ENCODE results near the gene SAMHD1. TPM values are rescaled to one million over a fixed set of nuclear protein-coding genes. Genes with fewer than 3 reads are reported as not detected.
"Not testable (repeated sequence)": the region's sequence is repeated elsewhere in the genome, so short reads cannot be mapped to it uniquely, and the experiment has no call there.

SAMHD1 gene
- polyA plus RNA-seq, 1 donor: 26.3 TPM

DNA sequence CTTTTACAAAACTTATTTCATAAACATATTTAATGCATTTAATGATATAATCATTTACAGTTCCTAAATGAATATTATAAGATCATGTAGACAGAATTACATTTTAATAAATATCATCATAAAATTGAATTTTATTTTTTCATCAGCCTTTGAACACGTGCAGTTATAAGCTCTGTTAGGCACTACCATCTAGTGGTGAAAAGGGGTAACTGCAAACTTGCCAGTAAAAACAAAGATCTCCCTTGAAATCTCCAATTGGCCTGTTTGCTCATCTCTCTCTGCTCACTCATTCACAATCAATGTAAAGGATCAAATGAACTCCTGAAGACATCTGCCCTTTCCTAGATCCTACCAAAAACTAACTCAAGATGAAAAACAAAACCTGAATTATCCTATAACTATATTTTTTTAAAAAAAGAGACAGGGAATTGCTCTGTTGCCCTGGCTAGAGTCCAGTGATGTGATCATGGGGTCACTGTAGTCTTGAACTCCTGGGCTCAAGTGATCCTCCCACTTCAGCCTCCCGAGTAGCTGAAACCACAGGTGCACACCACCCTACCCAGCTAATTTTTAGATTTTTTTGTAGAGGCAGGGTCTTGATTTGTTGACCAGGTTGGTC, 31.7 kb downstream of the SAMHD1 start:
- DNase-seq: peak; percentile 62

DNA sequence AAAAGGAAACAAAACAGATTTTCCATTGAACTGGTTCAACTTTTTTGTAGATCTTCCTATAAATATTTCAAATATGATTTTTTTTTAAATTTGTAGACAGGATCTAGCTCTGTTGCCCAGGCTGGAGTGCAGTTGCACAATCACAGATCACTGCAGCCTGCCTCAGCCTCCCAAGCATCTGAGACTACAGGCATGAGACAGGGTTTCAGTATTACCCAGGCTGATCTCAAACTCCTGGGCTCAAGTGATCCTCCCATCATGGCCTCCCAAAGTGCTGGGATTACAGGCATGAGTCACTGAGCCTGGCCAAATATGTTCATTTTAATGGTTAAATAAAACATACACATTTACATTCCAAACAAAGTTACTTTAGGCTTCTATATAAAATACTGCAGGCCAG, 33.6 kb downstream of the SAMHD1 start:
- DNase-seq: no peak

DNA sequence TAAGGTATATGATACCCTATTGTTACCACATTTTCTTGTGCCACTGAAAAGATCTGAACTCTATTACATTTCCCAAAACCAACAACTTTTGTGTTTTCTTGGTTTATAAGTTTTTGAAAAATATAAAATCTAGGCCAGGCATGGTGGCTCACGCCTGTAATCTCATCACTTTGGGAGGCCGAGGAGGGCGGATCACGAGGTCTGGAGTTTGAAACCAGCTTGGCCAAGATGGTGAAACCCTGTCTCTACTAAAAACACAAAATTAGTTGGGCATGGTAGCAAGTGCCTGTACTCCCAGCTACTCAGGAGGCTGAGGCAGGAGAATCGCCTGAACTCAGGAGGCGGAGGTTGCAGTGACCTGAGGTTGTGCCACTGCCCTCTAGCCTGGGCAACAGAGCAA, 34.3 kb downstream of the SAMHD1 start:
- no peak for DNase-seq

DNA sequence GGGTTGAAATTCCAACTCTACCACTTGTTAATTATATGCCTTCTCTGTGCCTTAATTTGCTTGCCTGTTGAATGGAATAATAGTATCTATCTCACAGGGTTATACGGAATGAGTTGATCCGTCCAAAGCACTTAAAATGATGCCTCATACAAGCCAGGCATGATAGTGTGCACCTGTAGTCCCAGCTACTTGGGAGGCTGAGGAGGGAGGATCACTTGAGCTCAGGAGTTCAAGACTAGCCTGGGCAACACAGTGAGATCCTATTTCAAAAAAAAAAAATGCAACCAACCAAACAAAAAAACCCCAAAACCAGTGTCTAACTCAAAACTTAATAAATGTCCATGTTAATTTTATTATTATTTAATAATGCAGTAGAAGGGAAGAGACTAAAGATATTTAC, 35.3 kb downstream of the SAMHD1 start:
- DNase-seq: no peak

DNA sequence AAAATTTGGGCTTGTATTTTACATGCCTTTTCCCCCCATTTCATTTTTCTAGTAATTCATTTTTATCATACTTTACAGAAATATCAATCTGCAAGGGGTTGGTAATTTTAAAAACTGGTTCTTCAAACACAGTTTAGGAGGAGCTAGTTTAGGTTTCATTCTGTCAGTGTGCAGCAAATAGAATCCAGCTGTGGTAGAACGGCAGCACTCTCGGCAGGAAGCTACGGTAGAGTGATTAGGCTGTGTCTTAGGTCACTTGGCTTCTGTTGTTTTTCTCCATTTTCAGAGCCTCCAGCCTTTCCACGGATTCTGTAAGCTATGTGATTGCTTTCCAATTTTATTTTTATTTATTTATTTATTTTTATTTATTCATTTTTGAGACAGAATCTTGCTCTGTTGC, 42.9 kb downstream of the SAMHD1 start:
- DNase-seq: peak; percentile 41

DNA sequence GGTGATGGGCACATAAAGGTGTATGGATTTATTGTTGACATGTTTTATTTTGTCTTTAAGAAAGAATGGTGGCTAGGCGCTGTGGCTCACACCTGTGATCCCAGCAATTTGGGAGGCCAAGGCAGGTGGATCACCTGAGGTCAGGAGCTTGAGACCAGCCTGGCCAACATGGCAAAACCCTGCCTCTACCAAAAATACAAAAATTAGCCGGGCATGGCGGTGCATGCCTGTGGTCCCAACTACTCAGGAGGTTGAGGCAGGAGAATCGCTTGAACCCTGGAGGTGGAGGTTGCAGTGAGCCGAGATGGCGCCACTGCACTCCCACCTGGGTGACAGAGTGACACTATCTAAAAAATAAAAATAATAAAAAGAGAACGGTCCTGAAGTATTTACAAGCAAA, 45.4 kb downstream of the SAMHD1 start:
- not testable (repeated sequence) for DNase-seq

DNA sequence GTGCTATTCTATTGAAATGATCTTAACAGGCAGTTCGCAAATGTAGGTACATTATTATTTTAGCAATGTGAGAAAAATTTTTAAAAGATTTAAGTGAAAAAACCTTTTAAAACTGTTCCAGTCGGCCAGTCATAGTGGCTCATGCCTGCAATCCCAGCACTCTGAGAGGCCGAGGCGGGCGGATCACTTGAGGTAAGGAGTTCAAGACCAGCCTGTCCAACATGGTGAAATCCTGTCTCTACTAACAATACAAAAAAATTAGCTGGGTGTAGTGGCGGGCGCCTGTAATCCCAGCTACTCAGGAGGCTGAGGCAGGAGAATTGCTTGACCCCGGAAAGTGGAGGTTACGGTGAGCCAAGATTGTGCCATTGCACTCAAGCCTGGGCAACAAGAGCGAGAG, 45.9 kb downstream of the SAMHD1 start:
- not testable (repeated sequence) for DNase-seq

DNA sequence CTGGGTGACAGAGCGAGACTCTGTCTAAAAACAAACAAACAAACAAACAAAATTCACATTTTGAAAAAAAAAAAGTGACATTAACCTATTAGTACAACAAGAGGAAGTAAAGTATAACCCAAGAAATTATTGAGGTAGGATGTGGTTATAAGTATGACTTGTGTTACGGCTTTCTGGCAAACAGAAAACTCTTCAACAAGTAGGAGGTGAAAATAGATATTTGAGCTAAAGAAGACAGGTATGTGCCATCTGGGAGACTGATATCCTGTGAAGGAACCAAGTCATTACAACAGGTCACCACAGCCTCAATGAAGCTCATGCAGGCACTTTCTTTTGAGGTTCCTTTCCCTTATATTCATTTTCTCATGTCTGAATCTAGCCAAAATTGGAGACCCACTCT, 46.8 kb downstream of the SAMHD1 start:
- no peak for DNase-seq

DNA sequence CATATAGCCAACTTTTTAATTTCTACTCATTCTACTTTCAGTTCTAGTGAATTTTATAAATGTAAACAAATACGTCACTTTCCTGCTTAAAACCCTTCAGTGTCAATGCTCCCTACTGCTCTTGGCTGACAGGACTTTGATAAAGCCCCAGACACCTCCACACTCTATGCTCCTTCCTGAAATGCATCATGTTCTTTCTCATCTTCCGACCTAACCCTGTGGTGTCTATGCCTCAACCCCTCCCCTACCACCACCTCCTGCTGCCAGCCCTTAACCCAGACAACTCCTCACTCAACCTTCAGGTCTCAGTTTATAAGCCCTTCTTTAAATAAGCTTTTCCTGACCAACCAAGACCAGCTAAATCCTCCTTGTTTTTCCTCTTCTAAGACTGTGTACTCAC, 56.5 kb downstream of the SAMHD1 start:
- DNase-seq: no peak

DNA sequence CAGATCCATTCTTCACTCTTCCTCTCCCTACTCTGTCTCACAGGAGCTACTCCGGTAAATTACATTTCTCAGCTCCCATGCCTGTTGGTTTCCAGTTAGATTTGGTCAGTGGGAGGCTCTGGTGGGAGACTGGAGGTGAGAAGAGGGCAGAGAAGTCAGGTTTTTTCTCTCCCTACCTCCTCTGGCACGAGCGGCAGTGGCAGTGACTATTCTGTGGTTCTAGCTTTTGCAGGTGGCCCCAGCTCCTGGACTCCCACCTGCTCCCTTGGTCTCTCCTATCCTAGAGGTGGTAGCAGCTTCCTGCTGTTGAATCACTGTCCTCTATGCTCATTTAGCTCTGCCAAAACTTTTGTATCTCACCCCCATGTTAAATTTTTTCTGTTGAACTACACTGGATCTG, 57.7 kb downstream of the SAMHD1 start:
- no peak for DNase-seq

DNA sequence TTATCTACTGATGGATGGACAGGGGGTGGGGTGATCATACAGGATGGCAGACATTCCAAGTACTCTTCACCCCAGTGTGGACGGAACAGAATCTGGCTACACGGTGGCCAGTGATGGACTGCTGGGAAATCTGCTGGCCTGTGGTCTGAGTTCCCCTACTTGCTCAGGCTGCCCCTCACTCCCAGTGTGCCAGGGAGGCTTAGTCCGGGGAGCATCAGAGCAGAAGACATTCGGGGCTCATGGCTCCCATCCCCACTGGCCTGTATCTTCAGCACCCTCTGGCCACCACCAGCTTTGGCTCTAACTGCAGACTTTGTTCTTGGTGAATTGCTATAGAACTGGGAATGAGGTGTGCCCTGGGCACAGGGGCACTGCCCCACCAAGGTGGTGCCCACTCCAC, 60.3 kb downstream of the SAMHD1 start:
- no peak for DNase-seq

DNA sequence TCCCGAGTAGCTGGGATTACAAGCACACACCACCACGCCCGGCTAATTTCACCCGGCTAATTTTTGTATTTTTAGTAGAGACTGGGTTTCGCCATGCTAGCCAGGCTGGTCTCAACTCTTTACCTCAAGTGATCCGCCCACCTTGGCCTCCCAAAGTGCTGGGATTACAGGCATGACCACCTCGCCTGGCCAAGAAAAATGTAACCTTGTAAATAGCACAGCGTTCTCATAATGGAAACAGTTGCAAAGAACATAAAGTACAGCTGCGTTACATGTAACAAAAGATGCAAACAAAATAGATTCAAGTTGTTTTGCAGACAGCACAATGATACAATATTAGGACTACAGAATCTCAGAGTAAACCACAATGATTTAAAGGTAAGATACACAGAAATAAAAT, 60.9 kb downstream of the SAMHD1 start:
- DNase-seq: no peak

DNA sequence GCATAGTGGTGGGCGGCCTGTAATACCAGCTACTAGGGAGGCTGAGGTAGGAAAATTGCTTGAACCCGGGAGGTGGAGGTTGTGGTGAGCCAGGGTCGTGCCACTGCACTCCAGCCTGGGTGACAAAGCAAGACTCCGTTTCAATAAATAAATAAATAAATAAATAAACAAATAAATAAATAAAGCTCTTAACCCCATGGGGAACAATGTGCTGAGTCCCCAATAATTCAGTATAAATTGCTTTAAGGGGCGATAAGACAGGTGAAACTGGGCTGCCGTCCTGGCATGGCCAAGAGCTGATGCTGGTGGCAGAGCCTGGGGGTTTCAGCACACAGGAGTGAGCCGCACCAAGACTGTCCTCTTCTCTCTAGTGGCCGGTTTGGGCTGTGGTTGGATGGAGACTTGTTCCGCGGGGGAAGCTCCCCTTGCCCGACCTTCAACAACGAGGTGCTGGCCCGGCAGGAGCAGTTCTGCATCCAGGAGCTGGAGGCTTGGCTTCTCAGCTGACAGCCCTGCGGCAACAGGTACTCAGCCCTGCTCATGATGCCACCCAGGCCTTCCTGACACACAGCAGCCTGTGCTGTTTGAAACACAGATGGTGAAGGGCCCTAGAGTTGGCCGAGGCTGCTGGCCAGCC, 62.5 kb downstream of the SAMHD1 start:
- DNase-seq: no peak

DNA sequence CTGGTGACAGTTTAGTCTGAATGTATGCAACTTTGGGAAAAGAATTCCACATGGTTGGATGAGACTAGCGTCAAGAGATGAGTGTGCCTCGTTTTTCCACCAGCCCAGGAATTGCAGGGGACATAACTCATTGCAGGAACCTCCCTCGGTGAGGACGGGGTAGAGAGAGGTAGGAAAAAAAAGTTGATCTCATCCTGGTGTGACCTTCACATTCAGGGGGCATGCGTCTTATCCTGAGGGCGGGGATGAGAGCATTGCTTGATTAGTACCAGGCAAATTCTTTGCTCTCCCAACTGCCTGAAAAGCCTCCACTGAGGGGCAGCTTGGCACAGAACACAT, 63.8 kb downstream of the SAMHD1 start:
- DNase-seq: no peak

DNA sequence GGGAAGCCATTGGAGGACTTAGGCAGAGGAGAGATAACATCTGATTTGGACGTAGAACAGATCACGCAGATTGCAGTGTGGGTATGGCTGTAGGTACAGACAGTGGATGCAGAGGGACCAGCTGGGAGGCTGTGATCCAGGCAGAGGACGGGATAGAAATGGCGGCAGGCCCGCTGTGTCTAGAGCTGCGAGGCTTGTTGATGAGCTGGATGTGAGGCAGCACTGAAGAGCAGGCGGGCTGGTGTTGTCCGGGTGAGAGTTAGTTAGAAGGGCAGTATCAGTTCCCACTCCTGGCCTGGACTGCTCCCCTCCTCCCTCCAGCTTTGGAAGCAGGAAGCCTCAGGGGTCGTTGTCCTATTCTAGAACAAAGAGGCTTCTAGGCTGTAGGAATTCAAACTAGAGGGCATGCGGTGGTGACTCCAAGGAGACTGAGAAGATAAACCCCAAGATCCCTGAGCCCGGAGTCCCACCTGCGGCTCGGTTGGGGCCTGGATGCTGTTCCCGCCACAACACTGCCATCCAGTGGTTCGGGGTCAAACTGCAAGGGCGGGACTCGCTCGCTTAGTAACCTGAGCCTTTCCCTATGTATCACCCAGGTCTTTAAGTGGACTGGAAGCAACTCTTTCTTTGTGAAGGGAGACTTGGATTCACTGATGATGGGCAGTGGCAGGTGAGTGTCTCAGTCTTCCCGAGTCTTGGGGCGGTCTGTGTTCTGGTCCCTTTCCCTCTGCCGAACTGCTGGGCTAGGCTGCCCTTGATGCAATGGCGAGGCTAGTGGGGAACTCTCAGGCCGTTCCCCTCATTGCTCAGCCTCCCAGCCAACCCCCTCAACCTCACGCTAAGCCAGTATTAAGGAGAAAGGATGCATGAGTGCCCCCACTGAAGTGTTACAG, 64.4 kb downstream of the SAMHD1 start:
- peak; percentile 88 for DNase-seq

DNA sequence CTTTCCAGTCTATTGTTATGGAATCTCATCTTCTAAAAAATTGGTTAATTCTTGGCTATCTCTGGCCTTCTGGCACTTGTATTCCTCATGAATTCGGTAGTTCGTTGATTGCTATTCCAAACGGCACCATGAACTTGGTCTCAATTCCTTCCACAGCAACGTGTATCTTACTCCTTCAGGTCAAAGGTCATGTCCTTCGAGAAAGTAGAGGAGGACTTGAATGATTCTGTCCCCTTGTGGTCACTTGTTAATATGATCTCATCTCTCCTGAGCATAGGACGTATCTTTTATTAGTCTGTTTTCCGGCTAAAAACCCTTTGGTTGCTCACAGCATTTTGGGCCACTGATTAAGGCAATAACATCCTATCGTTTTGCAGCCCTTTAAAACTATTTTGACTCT, 66.2 kb downstream of the SAMHD1 start:
- no peak for DNase-seq

DNA sequence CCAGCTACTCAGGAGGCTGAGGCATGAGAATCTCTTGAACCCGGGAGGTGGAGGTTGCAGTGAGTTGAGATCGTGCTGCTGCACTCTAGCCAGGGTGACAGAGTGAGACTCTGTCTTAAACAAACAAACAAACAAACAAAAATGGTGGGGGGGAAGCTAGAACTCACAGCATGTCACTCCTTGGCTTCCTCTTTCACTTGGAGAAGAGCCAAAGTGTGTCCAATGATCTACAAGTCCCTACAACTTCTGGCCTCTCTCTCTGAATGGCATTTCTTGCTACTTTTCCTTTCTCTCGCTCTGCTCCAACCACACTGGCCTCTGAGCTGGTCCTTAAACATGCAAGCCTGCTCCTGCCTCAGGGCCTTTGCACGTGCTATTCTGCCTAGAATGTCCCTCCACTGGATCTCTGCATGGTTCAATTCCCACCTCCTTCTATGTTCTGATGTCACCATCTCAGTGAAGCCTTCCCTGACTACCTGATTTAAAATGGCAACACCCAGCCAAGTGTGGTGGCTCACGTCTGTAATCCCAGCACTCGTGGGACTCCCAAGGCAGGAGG, 67.5 kb downstream of the SAMHD1 start:
- DNase-seq: no peak

DNA sequence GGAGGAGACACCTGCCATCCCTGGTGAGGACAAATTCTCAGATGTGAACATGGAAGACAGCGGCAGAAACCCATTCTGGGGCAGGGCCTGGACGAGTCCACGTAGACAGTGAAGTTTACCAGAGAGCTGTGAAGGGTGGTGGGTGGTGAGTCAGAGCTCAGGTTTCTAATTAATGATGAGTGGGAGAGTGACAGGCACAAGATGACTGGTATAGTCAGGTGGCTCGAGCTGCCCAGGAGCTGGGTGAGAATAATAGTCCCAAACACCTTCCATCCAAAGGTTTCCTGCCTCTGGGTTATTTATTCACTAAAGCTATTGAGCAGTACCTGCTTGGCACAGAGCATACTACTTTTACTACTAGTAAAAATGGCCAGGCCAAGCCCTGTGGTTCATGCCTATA, 69.6 kb downstream of the SAMHD1 start:
- no peak for DNase-seq

DNA sequence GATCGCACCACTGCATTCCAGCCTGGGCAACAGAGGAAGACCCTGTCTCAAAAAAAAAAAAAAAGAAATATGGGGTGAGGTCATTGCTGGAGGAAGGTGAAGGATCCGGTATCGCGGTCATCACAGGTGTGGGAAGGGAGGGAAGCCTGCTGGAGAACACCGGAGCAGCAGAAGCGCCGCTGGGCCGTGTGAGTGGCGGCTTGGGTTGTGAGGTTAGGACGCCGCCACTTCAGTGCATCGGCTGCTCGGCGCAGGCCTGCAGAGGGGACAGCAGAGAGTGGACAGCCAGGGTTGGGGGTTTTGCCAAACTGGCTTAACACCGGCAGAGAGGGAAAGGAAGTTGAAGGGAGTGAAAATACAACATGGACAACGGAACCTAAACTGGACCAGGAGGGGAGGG, 70.2 kb downstream of the SAMHD1 start:
- DNase-seq: no peak

DNA sequence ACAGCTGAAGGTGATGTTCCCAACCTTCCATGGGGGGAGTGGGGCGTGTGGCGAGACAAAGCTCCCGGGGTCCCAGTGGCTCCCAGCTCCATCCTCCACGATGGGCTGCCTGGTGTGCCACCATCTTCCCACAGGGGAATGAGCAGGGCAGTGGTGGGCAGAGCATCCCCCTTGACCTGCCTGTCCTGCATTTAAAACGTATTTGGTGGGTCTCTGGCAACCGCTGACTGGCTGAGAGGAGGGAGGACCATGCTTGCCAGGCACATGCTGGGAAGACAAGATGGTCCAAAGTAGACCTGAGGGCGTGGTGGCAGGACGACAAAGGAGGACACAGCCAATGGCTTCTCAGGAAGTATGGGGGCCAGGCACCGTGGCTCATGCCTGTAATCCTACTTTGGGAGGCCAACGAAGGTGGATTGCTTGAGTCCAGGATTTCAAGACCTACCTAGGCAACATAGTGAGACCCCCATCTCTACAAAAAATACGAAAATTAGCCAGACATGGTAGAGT, 70.7 kb downstream of the SAMHD1 start:
- no peak for DNase-seq

DNA sequence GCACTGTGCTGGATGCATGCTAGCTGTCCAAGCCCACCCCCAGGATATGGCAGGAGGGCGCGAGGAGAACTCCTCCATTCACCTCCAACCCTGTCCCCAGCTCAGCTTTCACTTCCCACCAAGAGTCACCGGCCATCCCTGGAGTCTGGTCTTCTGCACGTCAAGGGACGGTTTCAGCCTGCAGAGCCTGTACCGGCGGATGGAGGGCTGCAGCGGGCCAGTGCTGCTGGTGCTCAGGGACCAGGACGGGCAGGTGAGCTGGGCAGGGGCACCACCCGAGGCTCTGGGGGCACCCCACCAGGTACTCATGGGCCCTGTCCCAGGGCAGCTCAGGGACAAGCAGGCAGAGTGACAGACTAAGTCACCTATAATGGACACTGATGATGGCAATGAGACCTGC, 72.6 kb downstream of the SAMHD1 start:
- no peak for DNase-seq

DNA sequence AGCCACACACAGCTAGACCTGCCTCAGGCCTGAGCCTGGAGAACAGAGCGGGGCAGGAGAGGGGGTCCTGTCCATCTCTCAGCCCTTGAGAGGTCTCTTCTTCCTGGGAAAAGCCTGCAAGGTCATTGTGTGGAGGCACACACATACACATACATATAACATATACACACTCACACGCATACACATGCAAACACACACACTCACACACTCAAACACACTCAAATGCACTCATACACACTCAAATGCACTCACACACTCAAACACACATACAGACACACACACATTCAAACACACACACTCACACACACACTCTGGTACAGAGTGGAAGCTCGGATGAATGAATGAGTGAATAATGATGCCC, 75.1 kb downstream of the SAMHD1 start:
- no peak for DNase-seq
